ENCODE data around the gene PTGR1.

The PTGR1 gene

GRCh38 chr9:111531716-111532115 is 67.7 kb downstream of the PTGR1 start:
- no peak for DNase-seq

- no peak for DNase-seq
These were observed 69.7 kb downstream of the PTGR1 start for GRCh38 chr9:111529787-111530186.

GRCh38 chr9:111527347-111527746 is 72.1 kb downstream of the PTGR1 start:
- DNase-seq = no peak

GRCh38 chr9:111525056-111525977 is 74.1 kb downstream of the PTGR1 start, which contains the start of gene ZNF483:
ZNF483 (plus strand) TSS chr9:111525179; CDS start chr9:111527396, 2,217 bp downstream.
- peak; percentile 89 to 92 for DNase-seq

- no peak for DNase-seq
These were observed 74.8 kb downstream of the PTGR1 start for GRCh38 chr9:111524731-111525055.

GRCh38 chr9:111516061-111516465 is 83.4 kb downstream of the PTGR1 start:
- DNase-seq = no peak

- DNase-seq = no peak
These were observed 84.5 kb downstream of the PTGR1 start for GRCh38 chr9:111514967-111515366.
